ENCODE data around the gene PGF.

Gene PGF

GRCh38 chr14:74954947-74955228 is 509 bp downstream of the PGF start:
- no peak for DNase-seq

DNA sequence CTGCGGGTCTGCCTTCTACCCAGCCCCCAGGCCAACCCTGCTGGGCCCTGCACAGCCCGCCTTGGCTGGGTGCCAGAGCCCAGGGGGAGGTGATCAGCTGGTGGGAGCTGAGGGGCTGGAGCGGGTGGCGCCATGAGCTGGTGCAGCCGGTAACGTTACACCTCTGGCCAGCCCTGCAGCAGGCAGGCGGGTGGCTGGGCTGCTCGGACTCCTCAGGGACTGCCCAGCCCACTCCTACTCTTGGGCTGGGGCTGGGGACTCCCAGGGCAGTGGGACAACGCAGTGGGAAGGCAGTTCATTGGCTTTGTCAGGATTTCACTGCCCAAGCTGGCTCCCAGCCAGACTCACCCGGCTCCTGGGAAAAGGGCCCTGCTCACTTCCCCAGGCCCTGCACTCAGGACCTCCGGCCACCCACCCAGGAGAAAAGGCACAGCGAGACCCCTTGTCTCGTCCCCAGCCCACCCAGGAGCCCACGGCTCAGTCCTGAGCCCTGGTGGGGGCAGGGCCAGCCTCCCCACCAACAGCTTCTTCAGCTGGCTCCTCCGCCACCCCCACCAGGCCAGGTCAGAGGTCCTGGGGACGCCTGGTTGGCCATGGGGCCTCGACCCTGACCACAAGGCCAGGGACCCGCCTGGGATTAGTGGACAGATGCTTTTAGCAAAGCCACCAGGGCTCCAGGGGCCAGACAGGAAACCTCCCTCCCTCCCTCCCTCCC is 1.0 kb downstream of the PGF start:
- no peak for DNase-seq

- no peak for DNase-seq
These were observed 1.7 kb downstream of the PGF start for GRCh38 chr14:74953686-74954085.

DNA sequence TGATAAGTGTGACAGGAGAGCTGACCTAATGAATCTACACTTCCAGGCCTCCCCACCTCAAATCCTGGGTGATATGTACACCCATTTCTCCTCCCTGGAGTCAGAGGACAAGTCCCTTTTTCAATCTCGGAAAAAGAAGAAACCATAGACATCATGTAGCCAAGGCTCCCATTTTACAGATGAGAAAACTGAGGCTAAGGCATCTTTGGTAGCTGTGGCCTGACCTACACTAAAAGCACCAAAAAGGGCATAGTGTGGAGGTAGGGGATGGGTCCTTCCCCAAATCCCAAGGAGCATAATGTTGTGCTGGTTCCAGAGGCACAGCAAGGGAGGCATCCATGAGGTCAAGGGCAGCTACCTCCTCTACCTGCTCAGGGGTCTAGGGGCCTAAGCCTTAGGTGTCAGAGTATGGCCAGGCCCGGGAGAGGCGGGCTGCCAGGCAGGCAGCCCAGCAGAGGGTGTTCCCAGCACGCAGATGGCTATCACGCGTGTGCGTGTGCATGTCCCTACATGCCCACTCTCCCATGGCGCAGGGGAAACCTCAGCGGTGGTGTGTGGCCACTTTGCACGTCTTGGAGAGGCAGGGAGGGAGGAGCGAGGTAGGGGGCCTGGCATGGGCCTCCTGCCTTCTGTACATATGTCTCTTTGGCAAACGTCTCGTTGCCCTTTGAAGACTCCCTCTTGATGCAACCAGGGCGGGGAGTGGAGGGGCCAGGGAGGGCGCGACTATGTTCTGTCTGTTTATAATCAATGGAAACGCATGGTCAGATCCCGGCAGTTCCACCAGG is 2.5 kb downstream of the PGF start:
- DNase-seq: no peak

DNA sequence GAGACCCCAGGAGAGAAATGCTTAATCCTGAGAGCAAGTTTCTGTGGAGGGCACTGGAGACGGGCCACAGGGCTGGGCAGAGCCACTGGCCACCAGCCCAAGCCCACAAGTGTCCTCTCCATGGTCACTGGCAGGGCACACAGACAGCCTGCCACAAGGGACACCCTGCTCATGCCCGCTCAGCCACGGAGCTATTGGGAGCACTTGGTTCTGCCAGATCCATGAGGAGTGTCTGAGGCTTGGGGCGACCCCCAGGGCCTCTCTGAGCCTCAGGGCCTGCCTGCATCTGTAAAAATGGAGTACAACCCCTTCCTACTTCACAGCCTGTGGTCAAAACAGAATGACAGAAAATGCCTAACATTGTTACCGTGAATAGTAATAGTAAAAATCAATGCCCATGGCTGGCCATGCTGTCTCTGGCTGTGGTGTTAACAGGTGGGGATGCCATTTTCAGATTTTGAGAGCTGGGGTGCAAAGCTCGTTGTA is 3.2 kb downstream of the PGF start:
- DNase-seq: no peak

DNA sequence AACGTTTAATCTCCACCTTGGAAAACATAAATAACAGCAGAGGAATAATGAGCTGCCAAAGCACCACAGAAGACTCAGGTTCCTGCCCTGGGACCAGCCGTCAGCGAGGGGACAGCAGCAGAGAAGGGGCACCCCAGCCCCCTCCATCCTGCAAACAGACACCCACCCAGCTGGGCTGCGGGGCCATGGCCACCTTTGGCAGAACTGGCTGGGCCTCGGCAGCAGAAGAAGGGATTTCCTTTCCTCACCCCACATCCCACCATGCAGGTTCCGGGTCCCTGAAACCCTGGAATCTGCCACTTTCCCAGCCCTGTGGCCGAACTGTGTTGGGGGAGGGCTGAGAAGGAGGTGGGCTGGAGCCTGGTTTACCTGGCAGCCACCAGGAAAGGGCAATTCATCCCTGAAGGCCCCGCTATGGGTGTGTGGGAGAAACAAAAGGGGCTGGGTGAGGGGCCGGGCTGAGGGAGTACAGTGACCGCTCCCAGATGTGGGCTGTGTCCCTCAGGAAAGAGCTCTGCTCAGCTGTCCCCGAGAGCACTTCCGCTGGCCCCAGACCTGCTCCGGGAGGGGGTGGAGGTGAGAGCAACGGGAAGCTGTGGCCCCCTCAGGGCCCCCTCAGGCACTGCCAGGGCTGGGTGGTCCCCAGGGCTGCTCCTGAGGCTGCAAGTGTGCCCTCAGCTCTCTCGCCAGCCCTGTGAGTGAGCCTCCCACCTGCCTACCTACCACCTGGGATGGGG is 3.8 kb downstream of the PGF start:
- no peak for DNase-seq

- DNase-seq: no peak
These were observed 4.5 kb downstream of the PGF start for GRCh38 chr14:74950795-74951442.

DNA sequence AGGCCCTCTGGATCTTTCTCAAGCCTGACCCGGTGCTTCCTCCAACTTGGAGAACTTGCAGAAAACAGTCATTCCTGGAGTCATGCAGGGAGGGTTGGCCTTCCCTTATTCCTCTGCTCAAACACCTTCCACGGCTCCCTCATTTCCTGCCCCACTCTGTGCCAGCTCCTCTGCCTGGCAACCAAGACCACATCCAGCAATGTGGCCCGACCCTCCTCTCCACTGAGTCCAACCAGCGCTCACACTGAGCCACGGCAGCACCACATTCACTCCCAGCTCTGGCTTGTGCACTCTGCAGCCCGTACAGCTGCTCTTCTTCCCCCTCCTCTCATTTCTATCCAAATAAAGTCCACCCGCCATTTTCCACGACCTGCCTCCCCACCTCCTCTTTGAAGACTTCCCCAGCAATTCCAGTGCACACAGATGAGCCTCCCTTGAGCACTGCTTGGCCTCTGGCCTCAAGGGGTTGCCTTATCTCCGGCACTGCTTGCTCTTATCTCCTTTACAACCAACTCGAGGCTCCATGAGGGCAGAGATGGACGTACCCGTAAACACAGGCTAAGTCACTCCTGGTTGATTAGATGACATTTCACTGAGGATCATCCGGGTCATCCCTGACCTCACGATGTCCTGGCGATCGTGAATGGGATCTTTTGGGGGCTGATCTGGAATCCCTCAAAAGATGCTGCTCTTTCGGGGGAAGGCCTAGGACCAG is 5.4 kb downstream of the PGF start:
- DNase-seq: no peak

DNA sequence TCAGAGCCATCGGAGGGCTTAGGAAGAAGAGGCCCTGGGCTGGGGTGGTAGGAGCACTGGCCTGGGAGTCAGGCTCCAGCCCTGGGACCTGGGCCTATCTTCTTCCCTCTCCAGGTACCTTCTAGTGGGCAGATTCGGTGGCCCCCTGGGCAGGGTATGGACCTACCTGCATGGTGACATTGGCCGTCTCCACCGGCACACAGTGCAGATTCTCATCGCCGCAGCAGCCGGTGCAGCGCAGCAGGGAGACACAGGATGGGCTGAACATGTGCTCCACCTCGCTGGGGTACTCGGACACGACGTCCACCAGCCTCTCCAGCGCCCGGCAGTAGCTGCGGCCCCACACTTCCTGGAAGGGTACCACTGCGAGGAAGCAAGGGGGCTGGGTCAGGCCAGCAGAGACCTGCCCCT is 6.2 kb downstream of the PGF start:
- DNase-seq: no peak

- DNase-seq: no peak
These were observed 6.9 kb downstream of the PGF start for GRCh38 chr14:74948228-74949175.

DNA sequence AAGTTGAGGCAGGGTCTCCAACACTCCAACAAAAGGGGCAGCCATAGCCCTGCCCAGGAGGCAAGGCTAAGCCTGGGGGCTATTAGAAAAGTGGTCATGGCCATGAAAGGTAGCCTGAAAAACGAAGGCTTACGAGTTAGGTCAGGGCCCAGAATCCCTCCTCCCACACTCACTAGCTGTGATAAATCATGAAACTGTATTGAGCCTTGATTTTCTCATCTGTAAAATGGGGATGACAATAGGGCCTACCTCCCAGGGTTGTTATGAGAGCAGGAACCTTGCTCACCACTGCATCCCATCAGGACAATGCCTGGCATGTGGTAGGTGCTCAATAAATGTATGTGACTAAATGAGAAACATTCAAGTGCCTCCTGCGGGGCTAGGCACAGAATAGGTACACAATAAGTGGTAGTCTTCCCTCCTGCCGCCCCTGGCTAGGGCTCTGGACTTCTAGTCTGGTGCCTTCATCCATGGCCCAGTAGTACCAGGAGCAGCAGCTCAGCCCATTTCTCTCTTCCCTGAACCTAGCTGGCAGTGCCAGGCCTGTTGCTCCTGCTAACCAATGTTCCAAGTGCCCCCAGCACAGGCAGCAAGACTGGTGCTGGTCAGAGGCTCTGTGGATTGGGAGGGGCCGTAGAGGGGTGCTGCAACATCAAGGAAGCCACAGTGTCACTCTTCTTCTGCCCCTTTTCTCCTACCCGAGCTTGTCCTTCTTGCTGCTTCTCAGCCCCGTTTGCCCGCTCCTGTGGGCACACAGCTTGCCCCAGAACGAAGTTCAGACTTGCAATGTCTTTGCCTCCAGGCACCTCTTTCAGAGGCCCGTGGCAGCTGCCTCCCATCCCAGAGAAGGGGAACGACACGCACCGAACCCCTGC is 7.8 kb downstream of the PGF start:
- no peak for DNase-seq

DNA sequence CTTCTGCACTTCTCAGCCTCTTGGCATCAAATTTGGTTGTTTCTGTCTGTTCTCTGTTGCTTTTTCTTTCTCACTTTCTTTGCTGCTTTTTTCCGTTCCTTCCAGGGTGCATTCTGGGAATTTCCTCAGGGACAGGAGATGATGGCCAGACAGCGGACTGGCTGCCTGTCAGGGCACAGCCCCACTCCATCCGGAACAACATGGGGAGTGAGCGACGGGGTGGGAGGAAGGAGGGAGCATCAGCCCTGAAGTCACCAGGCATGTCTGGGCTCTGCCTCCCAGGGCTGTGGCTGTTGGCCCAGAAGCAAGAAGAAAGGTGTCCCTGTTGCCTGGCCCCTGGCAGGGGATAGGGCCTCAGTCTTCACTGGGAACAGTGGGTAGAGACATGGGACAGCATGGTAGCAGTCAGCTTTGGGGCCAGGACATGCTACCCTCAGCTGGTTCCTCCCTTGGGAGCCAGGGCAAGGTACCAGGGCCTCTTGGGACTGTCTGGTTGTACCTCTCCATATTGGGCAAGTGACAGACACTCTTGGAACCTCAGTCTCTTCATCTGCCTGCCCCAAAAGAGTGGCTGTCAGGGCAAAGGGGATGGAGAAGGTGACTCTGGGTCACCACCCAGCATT is 8.6 kb downstream of the PGF start:
- DNase-seq: no peak

DNA sequence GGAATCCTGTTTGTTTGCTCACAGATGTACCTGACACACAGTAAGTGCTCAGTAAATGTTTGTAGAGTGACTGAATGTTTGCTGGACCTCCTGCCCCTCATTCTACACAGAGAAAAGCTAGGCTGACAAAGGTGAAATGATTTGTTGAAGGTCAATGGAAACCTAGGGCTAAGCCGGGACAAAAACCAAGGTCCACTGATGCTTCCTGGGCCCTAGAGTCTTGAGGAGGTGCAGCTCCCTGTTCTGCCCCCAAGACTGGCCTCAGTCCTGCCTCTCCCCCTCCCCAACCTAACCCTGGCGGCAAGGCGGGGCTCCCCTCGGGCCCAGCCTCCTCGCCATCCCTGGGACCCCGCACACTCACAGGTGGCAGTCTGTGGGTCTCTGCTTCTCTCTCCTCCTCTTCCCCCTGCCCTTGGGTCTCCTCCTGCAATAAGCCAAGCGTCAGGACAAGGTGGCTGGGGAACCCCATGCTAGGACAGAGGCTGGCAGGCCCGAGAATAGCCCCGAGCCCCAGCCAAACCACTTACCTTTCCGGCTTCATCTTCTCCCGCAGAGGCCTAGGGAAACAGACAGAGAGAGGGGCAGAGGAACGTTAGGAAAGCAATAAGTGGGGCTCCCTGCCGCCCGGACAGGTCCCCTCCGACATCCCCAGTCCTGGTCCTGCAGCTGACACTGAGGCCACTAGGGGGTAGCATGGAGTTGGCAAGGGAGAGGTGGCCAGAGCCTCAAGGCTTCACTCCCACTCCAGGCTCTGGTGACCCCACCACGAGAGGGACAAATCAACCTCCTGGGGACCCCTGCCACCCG is 9.3 kb downstream of the PGF start:
- peak; percentile 66 for DNase-seq

- DNase-seq: no peak
These were observed 10.0 kb downstream of the PGF start for GRCh38 chr14:74945261-74945851.

- peak; percentile 14 for DNase-seq
These were observed 12.8 kb downstream of the PGF start for GRCh38 chr14:74942608-74943007.

- DNase-seq: no peak
These were observed 13.2 kb downstream of the PGF start for GRCh38 chr14:74942181-74942580.

DNA sequence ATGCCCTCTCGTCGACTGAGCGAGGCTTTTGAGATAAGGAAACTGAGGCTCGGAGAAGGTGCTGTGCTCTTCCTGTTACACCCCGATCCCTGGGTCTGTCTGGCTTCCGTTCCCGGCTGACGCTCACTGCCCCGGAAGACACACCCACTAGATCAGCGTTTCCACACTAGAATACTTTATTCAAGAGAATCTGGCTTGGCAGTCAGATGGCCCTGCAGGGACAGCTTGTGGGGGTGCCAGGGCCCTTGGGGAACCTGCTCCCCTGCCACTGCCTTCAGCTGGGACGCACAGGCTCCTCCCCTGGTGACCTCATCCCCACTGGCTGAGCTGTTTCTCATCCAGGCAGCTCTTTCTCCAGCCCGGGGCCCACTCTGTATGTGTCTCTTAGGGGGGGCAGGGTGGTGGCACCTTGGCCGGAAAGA is 13.7 kb downstream of the PGF start:
- peak; percentile 75 for DNase-seq

DNA sequence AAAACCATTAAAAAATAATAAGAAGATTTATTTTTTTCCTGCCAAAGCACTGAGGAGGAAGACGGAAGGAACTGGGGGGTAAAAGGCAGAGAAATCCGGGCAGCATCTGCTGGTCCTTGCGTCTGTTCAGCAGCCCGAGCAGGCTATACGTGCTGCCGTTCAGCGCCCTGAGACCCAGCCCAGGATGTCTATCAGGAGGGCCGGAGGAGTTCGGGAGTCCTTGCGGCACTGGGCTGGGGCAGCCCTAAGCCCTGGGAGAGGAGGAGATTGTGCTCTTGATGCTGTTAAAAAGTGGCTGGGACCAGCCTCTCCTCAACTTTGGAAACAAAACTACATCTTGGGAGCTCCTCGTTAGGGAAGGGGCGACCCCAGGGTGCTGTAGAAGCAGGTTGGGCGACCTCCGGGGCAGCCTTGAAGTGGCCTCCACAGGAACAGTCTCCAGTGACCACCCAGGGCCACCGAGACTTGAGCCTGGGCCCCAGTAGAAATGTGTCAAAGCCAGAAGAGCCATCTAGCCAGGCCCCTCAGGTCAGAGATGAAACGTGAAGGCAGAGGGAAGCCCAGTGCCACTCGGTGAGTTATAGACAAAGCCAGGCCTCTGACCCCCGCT is 14.3 kb downstream of the PGF start:
- no peak for DNase-seq
